Mesothelial cell of epicardium (in vitro differentiated cells): Measurements from ENCODE around the gene NAALADL2. TPM values are rescaled to one million over a fixed set of nuclear protein-coding genes. Genes with fewer than 3 reads are reported as not detected.

Experiments
- DNase-seq, 2 experiments: peaks; one replicate each; pipeline ENCODE4 v3.0.0; 2021; ENCODE audit warnings: low spot score in 2 of 2; ENCODE audit not compliant: unreplicated experiment in 2 of 2
- H3K27ac Mint-ChIP-seq: 2 replicates; pipeline ENCODE4 v1.8.0; 2021; ENCODE audit warnings: mixed read lengths
- H3K27me3 Mint-ChIP-seq: 2 replicates; pipeline ENCODE4 v1.8.0; 2021; ENCODE audit warnings: low read depth, mixed read lengths
- H3K36me3 Mint-ChIP-seq: 2 replicates; pipeline ENCODE4 v1.8.0; 2021; ENCODE audit warnings: mixed read lengths
- H3K4me1 Mint-ChIP-seq: 2 replicates; pipeline ENCODE4 v1.8.0; 2021; ENCODE audit warnings: mixed read lengths
- H3K4me3 Mint-ChIP-seq: 2 replicates; pipeline ENCODE4 v1.8.0; 2021; ENCODE audit warnings: mild to moderate bottlenecking, moderate library complexity, mixed read lengths
- H3K9me3 Mint-ChIP-seq: 2 replicates; pipeline ENCODE4 v1.8.0; 2021; ENCODE audit warnings: mixed read lengths
- total RNA-seq: library from RNA; stranded (reverse); gene quantifications from 3 replicates; pipeline ENCODE4 v1.2.1, GENCODE V29; 2021
- TF ChIP-seq, protein P1 (sequence below): fragments of 200-600 bp; sonication (generic); IDR thresholded peaks from one replicate; pipeline ENCODE4 v1.5.0; 2021; ENCODE audit warnings: antibody characterized with exemption; ENCODE audit not compliant: unreplicated experiment

NAALADL2 gene
- total RNA-seq, 1 donor from 2014 or later = 27.9 TPM

DNA sequence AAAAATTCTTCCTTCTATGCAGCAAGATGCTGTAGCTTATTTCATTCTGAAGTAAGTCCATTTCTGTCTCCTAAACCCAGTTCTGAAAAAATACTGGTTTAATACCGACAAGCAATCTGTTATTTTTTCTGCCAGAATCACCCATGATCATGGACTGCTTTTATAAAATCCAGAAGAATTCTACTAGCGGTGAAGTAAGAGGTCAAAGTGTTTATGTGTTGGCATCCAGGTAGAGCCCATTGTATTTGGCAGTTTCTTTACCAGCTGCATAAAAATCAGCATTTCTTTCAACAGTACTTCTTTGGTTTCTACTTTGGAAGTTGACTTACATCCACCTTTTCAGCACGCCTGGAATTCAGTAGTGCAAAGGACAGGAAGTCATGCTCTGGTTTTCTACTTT, 484.8 kb downstream of the NAALADL2 start:
- Mint-ChIP-seq H3K36me3 (peaks cover 1% of the 10 kb centered on the region), H3K4me1 (peaks cover 14% of the 10 kb centered on the region), H3K27me3 (no peaks in the 10 kb centered on the region), H3K4me3 (no peak overlapping the region), H3K27ac (no peak overlapping the region), H3K9me3 (no peaks in the 10 kb centered on the region)
- TF ChIP-seq, protein P1, sequence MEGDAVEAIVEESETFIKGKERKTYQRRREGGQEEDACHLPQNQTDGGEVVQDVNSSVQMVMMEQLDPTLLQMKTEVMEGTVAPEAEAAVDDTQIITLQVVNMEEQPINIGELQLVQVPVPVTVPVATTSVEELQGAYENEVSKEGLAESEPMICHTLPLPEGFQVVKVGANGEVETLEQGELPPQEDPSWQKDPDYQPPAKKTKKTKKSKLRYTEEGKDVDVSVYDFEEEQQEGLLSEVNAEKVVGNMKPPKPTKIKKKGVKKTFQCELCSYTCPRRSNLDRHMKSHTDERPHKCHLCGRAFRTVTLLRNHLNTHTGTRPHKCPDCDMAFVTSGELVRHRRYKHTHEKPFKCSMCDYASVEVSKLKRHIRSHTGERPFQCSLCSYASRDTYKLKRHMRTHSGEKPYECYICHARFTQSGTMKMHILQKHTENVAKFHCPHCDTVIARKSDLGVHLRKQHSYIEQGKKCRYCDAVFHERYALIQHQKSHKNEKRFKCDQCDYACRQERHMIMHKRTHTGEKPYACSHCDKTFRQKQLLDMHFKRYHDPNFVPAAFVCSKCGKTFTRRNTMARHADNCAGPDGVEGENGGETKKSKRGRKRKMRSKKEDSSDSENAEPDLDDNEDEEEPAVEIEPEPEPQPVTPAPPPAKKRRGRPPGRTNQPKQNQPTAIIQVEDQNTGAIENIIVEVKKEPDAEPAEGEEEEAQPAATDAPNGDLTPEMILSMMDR = no peak
- DNase-seq = no peak

DNA sequence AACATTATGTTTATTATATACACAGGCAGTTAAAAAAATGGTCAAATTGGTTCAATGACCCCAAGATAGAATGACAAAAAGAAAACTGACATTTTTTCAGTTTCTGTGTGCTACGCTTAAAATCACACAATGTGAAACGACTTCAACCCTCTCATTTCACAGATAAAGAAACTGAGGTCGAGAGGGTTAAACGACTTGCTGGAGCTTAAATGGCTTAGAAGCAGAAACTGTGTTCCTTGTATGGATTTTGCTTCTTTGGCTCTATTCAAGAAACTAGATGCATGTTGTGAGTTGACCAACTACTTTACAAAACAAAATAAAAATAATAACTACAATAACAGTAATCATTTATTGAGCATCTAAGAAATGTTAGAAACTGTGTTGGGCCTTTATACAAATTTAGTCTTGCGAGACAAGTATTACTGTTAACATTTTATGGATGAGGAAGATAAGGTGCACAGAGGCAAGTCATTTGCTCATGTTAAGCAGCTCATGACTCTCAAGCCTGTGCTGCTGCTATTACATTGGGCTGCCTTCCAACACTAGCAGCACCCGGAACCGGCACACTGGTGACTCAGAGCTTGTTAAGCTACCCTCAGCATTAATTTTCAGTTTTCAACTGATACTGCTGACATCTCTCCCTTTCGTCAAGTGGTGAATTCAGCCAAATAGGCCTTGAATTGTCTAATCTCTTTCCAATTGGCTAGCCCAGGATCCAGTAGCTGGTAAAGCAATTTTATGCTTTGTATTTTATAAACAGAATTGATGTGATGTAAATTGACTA, 487.6 kb downstream of the NAALADL2 start:
- no peak for DNase-seq
- no peak overlapping the region for H3K4me3 Mint-ChIP-seq
- H3K27ac Mint-ChIP-seq = no peak overlapping the region
- H3K9me3 Mint-ChIP-seq = no peaks in the 10 kb centered on the region
- H3K4me1 Mint-ChIP-seq = peaks cover 9% of the 10 kb centered on the region
- TF ChIP-seq, protein P1 = no peak
- H3K36me3 Mint-ChIP-seq = no peaks in the 10 kb centered on the region
- H3K27me3 Mint-ChIP-seq = no peaks in the 10 kb centered on the region

DNA sequence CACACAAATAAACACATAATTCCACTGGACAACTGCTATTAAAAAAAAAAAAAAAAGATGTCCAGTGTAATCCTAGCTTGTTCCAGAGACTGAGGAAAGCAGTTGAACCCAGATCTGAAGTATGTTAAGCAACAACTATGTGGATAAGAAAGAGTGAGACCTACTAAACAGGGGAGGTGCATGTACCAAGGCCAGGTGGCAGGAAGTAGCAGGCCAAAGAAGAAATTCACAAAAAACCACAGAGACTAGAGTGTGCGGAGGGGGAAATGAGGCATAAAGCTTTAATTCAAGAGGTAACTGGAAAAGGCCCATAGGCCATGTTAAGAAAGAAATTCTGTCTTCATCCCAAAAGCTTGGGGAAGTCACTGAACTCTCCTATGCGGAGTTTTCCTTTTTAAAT, 490.0 kb downstream of the NAALADL2 start:
- no peak for DNase-seq
- no peaks in the 10 kb centered on the region for H3K4me1 Mint-ChIP-seq
- H3K36me3 Mint-ChIP-seq = no peaks in the 10 kb centered on the region
- H3K27ac Mint-ChIP-seq = no peak overlapping the region
- TF ChIP-seq, protein P1 = no peak
- no peaks in the 10 kb centered on the region for H3K9me3 Mint-ChIP-seq
- H3K27me3 Mint-ChIP-seq = no peaks in the 10 kb centered on the region
- no peak overlapping the region for H3K4me3 Mint-ChIP-seq

DNA sequence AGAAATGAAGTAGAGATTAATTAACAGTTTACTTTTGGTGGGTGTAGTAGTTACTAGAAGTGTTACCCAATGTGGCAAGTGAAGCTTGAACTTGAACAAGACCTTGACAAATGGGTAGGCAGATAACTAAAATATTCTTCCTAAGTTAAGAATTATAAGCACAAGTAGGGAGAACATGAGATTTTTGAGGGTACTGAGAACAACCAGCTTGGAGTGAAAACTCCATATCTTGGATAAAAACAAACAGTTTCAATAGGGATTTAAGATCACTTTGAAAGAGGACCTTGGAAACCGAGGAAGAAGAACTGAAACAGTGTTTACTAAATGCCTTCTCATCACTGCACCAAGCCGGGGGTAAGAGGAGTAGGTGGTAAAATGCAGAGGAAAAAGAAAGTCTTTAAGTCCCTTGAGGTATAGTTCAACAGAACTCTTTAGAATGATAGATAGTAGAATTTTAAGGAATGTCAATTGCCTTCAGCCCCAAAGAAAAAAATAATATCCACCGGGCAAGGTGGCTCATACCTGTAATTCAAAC, 496.7 kb downstream of the NAALADL2 start:
- DNase-seq = no peak
- Mint-ChIP-seq H3K4me3 (no peak overlapping the region), H3K9me3 (peaks cover 6% of the 10 kb centered on the region), H3K27ac (no peak overlapping the region), H3K36me3 (peaks cover 1% of the 10 kb centered on the region), H3K27me3 (no peaks in the 10 kb centered on the region), H3K4me1 (no peaks in the 10 kb centered on the region)
- TF ChIP-seq, protein P1 = no peak

DNA sequence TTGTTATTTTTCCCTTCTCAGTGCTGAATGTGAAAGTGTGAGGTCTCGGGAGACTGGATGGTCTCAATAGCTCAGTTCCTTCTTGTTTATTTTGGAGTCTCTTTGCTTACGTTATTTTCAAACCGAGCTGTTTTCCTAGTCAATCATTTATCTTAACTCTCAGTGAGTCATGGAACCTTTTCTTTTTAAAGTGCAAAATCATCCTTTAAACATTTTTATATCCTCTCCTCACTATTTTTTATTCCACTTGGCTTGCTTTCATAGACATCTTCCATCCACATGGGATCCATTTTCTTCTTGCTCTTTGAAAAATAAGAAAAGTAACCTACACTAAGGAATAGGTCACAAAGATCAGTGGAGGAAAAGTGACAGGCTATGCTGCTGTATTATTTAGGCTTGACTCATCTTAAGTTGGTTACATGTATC, 497.8 kb downstream of the NAALADL2 start:
- DNase-seq = no peak
- Mint-ChIP-seq H3K4me3 (no peak overlapping the region), H3K4me1 (no peaks in the 10 kb centered on the region), H3K27me3 (no peaks in the 10 kb centered on the region), H3K9me3 (peaks cover 11% of the 10 kb centered on the region), H3K36me3 (peaks cover 6% of the 10 kb centered on the region), H3K27ac (no peak overlapping the region)
- TF ChIP-seq, protein P1 = no peak
